ENCODE data around the gene SUPV3L1.

The SUPV3L1 gene

DNA sequence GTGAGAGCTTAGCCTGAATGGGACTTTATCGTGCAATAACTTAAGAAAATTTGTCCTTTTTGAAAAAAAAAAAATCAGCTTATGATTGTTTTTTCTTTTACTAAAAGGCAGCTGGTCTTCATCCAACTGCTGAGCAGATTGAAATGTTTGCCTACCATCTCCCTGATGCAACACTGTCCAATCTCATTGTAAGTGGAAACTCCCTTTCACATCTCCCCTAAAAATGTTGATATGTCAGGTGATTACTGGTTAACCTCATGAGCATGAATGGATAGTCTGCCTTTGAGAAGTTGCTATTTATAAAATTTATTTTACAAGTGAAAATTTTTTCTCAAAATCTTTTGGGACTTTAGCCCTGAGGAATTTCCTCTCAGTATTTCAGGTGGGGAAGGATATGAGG, 22.3 kb downstream of the SUPV3L1 start:
- DNase-seq (ENCODE audit: low read depth in 3 of 3), result no peak

DNA sequence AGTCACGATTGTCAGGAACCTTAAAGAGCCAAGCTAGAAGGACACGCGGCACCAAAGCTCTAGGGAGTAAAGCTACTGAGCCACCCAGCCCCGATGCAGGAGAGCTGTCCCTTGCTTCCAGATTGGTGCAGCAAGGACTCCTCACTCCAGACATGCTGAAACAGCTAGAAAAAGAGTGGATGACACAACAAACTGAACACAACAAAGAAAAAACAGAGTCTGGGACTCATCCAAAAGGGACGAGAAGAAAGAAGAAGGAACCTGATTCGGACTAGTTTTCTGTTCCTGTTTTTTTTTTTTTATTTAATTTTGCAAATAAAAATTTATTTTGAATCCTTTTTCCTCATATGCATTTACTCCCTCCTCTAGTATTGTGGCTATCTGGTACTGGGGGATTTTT, 28.7 kb downstream of the SUPV3L1 start:
- no peak for DNase-seq (ENCODE audit: low read depth in 3 of 3)

DNA sequence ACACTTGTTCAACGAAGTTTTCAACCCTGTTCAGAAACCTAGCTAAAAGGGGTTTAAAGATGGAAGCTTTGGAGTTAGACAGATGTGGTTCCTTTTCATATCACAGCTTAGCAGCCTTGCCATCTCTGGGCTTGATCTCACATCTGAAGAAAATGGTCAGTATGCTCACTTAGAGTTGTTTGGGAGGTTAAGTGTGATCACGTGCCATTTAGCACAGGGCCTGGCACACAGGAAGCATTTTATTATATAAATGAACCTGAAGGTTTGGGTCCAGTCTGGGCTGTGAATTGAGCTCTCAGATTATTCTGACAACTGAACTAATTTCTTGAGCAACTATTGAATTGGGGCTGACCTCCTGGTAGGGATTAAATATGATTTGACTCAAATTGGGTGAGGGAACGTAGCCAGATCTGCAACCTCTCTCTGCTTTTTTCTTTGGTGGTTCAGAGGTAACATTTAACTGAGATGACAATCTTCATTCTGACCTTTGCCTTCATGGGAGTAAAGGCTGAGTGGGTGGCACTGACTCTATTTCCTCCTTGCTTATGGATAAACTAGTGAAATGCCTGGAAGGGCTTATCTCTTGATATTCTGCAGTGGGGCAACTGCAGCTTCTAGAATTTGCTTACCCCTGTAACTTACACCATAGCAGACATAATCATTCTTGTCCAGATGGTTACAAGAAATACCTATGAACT, 29.9 kb downstream of the SUPV3L1 start:
- DNase-seq (ENCODE audit: low read depth in 3 of 3), result no peak

- DNase-seq (ENCODE audit: low read depth in 3 of 3), result no peak
Observed at GRCh38 chr10:69211104-69211503, 31.1 kb downstream of the SUPV3L1 start.

DNA sequence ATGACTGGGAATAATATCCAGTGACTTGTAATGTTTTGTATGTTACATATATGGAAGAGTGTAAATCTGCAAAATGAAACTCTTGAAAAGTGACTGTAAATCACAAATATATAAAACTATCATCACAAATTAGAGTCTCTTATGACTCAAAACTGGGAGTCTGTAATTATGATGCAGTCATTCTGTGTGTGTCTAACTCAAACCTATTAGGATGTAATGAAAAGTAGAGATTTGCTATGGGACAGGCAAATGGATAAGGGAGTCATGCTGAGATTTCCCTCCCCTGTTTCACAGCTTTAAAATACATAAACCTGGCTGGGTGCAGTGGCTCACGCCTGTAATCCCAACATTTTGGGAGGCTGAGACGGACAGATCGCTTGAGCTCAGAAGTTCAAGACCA, 31.5 kb downstream of the SUPV3L1 start:
- DNase-seq (ENCODE audit: low read depth in 3 of 3), result no peak

DNA sequence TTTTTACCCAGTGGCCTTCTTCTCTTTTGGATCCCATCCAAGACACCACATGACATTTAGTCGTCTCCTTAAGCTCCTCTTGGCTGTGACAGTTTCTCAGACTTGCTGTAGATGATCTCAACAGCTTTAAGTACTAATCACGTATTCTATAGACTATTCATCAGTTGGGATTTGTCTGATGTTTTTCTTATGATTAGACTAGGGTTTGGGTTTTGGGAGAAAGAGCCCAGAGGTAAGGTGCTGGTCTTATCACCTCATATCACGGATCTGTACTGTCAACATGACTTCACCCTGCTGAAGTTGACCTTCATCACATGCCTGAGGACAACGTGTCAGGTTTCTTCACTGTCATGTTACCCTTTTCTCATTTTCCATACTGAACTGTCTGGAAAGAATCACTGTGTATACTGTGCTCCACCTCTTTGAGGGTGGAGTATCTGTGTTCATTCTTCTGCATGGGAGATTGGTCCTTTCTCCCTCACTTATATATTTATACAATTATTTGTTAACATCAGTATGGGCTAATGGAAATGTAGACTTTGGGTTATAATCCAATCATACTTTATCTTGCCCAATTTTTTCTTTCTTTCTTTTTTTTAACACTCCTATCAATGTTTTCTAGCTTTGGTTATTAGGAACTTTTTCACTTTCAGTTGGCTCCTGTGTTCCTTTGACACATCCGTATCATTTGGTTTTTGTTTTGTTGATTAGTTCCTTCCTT, 33.7 kb downstream of the SUPV3L1 start:
- no peak for DNase-seq (ENCODE audit: low read depth in 3 of 3)

DNA sequence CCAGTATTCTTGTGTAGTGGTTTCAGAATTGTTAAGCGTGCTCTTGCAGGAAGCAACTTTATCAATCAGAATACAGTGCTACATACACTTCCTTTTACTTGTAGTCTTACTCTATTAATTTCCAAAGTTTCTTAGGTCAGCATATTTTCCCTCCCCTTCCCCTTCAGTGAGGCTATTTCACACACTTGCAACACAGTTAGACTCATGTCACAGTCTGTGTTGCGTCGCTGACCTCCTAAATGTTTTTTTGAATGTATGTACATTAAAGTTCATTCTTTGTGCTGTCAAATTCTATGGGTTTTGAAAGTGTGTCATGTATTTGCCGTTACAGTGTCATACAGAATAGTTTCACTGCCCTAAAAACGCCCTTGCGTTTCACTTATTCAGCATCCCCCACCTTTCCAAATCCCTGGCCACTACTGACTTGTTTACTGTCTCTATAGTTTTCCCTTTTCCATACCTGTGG, 34.7 kb downstream of the SUPV3L1 start:
- DNase-seq (ENCODE audit: low read depth in 3 of 3), result no peak

DNA sequence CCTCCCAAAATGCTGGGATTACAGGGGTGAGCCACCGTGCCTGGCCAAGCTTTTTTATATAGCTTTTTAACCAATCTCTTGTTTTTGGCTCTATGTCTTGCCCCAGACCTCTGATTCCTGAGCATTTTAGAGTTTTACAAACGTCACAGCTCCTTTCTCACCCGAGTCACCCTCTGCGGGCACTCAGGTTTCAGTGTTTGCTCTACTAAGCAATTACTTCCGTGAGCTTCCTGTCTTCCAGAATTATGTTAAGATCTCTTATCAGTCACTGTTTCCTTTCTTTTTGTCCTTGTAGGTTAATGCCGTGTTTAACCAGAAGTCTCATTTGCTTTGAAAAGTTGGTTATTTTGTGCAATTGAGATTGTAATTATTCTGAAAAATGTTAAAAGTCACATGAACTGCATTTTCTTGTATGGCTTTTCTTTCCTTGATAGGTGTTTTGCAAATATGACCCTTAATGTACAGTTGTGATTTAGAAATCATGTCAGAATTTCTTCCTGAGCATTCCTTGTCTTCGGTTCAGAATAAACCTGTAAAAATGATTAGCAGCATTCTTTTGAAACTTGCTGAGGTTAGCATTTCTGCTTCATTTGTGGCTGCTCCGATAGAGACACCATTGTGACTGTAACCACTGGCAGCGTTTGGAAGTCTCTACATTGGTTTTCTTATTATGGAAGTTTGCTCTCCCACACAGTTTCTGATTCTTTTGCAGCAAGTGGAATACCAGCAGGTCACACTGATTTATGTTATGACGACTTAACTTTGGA, 35.6 kb downstream of the SUPV3L1 start:
- DNase-seq (ENCODE audit: low read depth in 3 of 3), result no peak

DNA sequence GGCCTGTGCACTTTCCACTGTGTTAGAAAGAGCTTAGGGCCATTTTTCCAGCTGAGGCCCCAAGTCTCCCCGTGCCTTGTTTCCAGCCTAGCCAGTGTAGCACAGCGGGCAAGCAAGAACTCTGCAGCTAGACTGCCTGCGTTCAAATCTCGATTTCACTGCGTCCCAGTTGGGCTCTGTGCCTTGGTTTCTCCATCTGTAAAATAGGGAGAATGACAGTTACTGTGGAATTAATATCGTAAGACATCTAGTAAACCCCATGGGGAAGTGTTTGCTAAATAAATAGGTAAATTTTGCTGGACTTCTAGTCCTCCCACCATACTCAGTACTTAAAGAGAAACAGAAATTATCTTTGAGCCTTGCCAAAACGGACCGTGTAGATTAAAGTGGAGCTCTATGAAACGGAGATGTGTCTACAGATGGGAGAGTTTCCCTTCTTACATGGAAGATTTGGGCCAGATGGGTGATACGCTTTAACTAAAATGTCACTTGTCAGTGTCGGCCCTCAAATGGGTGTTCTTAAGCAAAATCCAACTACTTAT, 36.6 kb downstream of the SUPV3L1 start:
- no peak for DNase-seq (ENCODE audit: low read depth in 3 of 3)

GRCh38 chr10:69217119-69217754, 37.2 kb downstream of the SUPV3L1 start:
- DNase-seq (ENCODE audit: low read depth in 3 of 3), result no peak

GRCh38 chr10:69218831-69219230, 38.8 kb downstream of the SUPV3L1 start:
- no peak for DNase-seq (ENCODE audit: low read depth in 3 of 3)

- no peak for DNase-seq (ENCODE audit: low read depth in 3 of 3)
Observed at GRCh38 chr10:69220041-69220451, 40.0 kb downstream of the SUPV3L1 start, which contains the start of gene HKDC1. Gene HKDC1, plus strand, starts transcription at chr10:69220332. Its CDS starts 104 bp downstream, at chr10:69220436.

DNA sequence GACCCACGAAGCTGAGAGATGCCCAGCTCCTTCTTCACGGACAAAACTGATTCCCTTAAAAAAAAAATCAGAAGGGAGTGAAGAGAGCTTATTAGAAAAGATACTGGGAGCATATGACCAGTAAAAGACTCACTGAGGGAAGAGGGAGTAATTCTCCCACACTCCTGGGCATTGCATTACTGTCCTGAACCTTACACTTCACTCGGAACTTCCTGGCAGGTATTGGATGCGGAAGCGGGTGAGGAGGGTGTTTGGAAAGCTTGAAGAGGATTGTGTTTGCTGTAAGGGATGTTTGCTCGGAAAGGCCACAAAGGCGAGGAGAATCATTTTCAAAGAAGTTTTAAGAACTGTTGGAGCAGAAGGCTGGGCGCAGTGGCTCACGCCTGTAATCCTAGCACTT, 40.5 kb downstream of the SUPV3L1 start:
- no peak for DNase-seq (ENCODE audit: low read depth in 3 of 3)

DNA sequence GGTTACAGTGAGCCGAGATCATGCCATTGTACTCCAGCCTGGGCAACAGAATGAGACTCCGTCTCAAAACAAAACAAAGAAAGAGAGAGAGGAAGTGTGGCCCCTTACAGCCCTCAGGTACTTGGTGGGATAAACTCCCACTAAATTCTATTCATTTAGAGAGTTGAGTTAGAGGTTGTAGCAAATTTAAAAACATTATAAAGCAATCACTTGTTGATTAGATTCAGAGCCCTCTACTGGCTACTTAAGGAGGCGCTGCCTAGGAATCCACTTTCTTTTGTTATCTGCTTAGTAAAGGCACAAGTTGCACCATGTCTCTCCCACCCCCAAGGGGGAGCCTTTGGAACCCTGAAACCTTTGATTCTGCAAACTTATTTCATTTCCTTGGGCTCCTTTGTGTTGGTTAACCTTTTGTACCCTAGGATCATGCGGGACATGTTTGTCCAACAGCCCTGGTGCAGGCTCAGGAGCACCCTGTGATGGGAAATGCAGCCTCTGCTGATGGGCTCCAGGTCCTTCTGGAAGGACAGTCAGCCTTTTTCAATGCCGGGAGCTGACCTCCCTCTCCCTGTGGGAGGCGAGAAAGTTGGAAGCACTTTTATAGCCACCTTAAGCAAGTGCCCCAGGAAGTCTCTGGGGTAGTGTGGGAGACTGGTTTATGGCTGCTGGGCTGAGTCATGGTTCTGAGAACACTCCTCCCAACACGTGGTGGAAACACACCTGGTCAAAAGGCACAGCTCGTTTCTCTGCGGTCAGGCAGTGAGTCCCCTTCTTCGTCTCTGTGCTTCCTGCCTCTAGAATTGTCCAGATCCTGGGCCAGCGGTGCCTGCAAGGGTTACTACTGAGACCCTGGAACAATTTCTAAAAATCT, 42.4 kb downstream of the SUPV3L1 start:
- DNase-seq (ENCODE audit: low read depth in 3 of 3), result peak; percentile 23 to 63 (median 35)

DNA sequence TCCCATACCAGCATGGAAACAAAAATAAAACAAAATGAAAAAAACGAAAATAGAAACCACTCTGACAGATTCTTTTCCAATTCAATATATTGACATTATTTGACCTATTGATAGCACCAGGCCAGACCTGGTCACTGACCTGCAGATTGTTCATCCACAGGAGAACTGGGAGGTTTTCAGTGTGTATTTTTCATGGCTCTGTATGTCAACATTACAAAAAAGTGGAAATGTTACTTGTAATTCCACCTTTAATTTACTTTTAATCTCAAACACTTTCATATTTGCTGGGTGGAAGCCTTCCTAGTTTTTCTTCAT, 43.0 kb downstream of the SUPV3L1 start:
- DNase-seq (ENCODE audit: low read depth in 3 of 3), result no peak

DNA sequence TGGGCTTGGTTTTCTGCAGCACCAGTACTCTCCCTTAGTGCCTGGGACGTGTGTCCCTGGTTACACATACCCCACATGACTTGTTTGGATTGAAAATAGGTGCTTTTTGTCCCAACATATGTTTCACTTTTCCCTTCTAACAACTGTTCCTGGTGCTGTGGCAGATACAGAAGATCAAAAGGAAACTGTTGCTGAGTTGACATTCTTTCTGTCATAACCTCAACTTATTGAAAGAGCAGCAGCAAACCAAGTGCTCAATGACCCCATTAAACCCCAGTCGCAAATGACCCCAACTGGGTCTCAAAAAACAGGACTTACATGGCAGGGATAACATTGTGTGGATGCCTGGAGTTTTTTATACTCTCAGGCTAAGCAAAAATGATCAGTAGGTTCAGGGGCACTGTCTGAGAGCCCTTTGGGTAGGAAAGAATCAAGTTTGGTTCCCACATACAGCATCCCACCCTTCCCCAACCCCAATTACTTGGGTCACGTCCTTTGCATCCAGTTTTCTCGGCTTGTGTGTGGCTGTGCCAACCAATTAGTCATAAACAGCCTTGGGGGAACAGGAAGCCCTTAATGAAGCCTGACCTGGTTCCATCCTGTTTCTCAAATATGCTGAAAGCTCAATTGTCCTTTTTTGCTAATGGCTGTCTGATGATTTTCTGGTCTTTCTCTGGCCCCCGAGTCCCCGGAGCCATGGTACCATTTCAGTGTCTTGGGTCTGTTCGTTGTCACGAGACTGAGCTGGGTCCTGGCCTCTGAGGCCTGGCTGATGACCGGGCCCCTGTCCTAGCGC, 45.0 kb downstream of the SUPV3L1 start:
- no peak for DNase-seq (ENCODE audit: low read depth in 3 of 3)

GRCh38 chr10:69225681-69226080, 45.6 kb downstream of the SUPV3L1 start:
- DNase-seq (ENCODE audit: low read depth in 3 of 3), result no peak

- no peak for DNase-seq (ENCODE audit: low read depth in 3 of 3)
Observed at GRCh38 chr10:69226919-69227450, 47.0 kb downstream of the SUPV3L1 start.

GRCh38 chr10:69228151-69228550, 48.1 kb downstream of the SUPV3L1 start:
- DNase-seq (ENCODE audit: low read depth in 3 of 3), result no peak

GRCh38 chr10:69229616-69229916, 49.5 kb downstream of the SUPV3L1 start:
- DNase-seq (ENCODE audit: low read depth in 3 of 3), result no peak

All from stimulated activated CD4-positive, alpha-beta T cell treated with anti-CD3 and anti-CD28 coated beads, TNF-alpha, amount 100 ng/mL, for 4 hours (primary cell).